HG03565 (cell line): ENCODE measurements around the gene PPARA.

Source experiments
- ATAC-seq: cut with Tn5 transposase; IDR thresholded peaks from one replicate; pipeline ENCODE4 v1.9.1; 2021; ENCODE audit warnings: mild to moderate bottlenecking, moderate library complexity; ENCODE audit not compliant: unreplicated experiment

PPARA gene

DNA sequence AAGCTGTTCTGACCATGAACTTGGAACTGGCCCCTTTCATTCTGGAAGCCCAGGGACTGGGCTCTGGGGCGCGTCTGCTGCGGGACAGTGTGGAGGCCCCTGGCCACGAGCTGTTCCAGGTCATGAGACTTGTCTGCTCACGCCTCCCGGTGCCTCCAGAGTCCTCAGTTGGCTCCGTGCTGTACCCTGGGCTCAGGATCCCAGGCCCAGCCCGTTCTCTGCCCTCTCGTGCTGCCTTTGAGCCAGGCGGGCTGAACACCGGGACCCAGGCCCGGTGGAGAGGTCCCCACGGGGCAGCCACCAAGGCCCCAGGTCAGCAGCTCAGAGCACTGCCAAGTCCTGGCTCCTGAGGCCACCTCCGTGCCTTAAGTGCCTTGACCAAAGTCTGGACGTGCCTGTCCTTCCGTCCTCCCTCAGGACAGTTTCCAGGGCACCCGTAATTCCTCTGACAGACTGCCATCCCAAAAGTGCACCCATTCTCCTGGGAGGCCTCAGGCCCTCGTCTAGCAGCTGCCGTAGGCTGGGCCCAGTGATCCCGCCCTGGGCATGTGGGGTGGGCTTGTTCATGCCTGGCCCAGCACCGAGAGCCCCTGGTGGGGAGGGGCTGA lies 36.3 kb upstream of the PPARA start:
- no peak for ATAC-seq

DNA sequence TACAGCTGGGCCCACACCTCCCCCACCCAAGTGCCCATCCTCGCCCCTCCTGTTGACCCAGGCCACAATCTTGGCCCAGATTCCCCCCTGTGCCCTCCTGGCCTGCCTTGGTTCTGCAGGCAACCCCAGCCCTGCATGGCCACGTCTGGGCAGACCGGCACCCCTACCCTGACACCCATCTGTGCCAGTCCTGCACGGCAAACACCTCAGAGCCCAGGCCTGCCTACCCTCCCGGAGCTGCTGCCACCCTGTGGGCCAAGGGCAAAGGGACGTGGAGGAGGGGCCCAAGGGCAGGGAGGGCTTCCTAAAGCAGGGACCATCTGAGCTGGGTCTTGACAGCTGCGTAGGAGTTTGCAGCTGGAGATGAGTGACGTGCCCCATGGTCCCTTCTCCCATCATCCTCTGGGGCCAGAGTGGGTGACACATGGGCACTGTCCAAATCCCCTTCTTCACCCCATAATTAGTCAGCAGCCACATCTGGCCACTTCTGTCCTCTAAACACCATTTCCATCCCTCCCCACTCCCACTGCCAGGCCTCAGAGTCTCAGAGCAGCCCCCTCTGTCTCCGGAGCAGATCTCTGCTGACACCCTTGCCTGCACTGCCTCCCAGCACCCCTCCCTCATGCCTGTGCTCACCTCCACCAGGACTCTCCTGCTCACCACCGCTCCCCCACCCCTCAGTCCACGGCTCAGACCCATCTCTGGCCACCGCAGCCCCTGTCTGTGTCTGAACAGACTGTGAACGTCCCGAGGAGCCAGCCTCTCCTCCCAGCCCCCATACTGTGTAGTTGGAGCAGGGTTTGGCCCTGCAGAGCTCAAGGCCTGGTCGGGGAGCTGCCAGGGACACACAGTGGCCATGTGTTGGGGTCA lies 35.6 kb upstream of the PPARA start:
- ATAC-seq: no peak

DNA sequence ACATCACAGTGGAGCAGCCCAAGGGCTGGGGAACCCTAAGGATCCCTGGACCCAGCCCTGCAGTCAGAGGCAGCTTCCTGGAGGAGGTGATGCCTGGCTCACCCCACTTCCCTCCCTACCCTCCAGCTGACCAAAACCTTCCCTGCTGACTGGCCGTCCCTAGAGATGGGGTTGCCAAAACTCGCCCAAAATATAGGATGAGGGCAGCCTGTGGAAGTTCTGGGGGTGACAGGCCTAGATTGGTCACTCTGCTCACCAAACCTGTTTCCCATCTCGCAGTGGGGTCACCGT lies 35.0 kb upstream of the PPARA start:
- ATAC-seq: no peak

DNA sequence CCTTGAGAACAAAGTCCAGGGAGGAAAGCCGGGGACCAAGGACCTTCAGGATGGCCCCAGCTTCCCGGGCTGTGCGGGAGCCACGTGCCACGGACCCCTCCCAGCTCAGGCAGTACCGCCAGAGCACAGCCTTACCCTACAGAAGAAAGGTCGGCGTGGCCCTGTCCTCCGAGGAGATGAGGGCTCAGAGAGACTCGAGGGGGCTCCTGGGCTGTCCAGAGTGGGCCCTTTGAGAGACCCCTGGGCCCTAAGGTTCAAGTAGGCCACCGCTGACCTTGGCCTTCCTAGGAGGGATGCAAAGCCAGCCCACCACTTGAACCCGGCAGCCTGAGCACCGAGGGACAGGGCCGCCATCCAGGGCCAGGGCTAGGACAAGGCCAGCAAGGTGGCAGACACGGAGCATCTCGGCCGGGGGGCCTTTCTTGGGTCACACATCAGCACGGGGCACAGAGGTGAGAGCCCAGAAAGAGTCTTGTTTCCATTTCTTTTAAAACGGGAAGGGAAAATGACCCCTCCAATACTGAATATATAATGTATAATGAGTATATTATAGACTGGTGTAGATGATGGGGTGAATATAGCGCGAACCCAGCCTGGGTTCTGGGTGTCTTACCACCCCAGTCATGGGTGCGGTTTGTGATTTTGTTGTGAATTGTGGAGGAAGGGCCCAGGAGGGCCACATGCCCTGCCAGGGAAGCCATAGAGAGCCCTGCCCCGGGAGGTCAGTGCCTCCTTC lies 34.4 kb upstream of the PPARA start:
- no peak for ATAC-seq

DNA sequence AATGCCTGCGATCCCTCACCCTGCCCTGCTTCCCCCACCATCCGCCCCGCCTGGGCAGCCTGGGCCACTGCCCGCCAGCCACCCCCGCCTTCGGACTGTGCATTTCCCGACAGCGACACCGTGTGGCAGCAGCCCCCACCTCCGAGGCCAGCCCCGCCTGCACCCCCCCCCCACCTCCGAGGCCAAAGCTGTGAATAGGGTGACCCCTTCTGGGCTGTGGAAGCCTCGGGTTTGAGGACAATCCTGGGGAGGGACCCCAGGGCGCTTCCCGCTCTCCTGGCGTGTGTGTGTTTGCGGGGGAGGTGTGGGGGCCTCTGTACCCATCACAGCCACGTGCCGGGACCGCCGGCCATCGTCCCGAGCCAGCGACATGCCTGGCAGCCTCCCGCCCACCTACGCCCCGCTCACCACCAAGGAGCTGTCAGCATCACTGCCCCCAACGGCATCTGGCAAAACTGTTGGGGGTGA lies 33.8 kb upstream of the PPARA start:
- no peak for ATAC-seq

DNA sequence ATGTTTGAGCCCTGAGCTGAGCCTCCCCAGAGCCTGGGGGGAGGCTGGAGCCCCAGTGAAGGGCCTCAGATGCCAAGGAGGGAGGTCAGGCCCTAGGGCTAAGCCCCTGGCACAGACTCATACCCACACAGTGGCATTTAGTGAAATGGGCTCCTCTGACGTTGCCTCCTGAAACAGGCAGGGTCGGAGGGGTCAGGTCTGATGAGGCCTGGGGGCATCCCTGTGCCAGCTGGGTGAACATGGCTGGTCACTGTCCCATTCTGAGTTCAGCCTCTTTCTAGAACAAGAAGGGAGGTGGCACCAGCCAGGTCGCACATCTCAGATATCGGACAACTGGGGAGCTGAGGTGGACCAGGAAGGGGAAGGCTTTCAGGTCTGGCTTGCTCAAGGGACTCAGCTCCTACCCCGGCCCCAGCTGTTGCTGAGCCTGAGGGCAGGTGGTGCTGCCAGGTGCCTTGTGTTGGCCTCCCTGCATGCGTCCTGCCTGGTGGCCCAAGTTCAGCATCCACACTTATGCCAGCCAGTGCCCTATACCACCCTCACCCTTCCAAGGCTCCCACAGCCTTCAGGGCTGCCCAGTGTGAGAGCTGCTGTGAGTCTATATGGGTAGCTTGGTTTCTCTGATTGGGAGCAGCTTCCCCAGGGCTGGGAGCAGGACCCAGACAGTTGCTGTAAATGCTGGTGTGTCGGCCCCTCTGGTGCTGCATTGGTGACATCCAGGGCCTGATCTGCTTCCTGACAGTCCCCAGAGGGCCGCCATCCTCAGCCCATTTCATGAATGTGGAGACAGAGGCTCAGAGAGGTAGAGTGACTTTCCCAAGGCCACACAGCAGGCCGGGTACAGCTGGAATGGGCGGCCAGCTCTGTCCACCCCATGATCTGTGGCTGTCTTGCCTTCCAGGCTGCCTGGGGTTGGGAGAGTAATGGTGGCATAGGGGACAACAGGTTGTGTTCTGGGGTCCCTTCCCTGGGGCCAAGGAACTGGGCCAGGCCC lies 32.8 kb upstream of the PPARA start:
- no peak for ATAC-seq

DNA sequence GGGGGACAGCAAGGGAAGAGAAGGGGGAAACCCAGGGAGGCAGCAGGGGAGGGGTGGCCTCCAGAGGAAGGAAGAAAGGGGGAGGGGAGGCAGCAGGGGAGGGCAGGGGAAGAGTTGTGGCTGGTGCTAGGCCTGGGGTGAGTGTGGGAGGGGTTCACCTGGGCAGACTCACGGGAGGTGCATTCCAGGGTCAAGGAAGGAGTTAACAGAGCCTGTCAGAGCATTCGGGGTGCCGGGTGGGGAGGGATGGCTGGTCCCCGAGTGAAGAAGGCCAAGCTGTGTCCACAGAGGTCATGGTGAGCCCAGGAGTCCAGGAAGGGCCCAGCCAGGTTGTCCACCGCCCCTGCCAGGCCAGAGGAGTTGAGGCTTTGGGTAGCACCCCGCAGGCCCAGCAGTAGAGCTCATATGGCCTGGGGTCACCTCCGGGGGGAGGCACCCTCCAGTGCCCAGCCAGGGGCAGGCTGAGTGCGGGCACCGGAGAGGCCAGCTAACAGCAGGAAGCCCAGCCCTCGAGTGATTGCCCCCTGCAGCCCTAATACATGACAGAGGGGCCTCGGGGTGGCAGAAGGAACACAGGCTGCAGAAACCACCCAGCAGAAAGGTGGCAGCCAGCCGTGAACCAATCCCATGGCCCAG lies 31.1 kb upstream of the PPARA start:
- no peak for ATAC-seq

DNA sequence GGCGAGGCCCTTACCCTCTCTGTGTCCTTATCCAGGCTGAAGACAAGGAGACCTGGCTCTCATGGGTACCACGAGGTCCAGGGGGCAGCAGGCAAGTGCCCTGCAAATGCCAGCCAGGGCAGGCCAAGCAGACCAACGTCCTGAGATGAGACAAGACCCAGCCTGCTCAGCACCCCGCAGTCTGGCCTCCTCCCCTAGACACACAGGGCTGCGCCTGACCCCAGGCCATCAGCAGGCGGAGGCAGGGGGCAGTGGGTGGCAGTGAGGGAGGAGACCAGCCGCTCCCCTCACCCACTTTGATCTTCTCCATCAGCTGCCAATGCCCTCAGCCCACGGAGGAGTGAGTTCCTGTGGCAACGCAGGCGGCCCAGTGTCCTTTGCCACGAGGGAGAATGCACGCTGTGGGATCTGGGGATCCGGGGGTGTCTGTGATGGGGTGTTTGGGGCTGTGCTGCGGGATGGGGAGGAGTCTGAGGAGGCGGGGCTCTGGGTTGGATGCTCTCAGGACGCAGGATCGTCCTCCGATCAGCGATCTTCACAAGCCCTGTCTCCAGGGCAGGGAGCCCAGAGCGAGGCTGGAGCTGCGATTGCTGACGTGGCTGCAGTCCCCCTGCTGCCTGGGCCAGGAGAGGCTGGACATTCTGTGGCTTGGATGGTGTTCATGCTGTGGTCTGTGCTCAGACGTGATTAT lies 30.5 kb upstream of the PPARA start:
- no peak for ATAC-seq

DNA sequence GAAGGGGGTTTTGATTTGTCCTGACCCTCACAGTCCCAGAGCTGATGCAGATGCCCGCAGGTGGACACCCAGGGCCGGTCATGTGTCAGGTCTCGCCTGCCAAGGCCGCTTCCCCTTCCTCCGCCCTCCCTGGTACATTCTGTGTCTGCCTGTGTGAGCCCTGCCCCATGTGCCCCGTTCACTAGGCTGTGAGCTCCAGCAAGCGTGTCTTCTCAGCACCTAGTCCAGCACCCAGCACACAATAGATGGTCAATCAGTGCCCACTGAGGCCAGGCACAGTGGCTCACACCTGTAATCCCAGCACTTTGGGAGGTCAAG lies 29.9 kb upstream of the PPARA start:
- ATAC-seq: no peak

DNA sequence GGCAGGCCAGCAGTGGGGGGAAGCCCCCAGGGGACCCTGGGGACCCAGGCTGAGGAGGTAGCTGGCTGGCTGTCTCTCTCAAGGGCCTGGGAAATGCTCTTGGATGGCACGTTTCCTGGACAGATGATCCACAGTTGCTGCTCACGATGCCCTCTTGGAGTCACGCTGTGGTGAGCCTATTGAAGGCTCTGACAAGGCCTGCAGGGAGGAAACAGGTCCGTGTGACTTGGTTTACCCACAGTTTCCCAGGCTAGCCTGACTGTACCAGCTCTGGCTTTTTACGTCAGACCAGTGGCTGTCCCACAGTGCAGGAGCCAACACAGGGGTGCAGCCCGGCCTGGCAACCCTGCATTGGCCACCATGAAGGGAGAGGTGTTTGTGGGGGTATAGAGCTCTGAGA lies 29.2 kb upstream of the PPARA start:
- no peak for ATAC-seq

DNA sequence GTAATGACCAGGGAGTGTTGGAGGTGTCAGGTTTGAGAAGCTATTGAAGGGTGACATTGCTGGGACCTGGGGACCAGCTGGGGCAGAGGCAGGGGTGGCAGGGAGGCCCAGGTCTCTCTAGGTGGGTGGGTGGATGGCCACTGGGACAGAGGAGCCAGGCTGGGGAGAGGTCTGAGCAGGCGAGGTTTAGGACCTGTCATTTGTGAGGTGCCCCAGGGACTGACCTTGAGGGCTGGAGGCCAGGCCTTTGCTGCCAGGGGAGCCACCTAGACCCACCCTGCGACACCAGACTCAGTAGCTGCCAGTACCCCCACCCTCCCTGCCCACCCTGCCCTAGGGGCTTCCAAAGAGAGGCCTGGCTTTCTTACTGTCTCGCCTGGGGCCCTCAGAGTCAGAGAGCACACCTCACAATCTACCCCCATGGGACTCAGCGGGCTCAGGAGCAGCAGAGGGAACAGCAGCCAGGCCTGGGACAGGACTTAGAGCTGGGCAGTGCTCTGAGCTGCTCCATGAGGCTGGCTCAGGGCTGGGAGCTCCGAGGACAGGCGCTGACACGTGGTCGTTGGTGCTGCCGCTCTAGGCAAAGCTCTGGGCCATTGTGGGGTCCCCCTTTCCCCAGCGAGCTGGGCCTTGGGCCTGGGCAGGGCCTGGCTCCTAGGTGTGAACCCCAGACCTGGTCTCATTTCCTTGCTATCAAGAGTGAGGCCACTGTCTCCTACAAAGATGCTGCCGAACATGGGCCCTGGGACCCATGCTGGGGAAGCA lies 28.6 kb upstream of the PPARA start:
- no peak for ATAC-seq

DNA sequence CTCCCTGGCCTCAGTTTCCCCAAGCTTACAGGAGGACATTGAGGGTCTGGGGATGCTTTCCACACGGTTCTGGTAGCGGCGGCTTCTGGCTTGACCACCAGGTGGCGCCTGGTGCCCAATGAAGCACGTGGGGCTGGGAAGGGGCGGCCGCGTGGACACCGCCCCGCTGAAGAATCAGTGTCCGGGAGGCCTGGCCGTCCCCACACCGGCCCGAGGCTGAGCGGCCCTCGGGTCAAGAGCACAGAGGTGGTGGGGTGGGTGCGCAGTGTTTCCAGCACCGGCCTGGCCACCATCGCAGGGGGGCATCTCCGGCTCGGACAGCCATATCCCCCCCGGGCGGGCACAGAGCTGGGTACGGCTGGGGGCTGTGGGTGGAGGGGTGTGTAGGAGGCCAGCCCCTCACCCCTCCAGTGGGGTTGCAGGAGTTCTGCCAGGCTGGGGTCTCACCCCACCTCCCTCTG lies 27.8 kb upstream of the PPARA start:
- no peak for ATAC-seq

DNA sequence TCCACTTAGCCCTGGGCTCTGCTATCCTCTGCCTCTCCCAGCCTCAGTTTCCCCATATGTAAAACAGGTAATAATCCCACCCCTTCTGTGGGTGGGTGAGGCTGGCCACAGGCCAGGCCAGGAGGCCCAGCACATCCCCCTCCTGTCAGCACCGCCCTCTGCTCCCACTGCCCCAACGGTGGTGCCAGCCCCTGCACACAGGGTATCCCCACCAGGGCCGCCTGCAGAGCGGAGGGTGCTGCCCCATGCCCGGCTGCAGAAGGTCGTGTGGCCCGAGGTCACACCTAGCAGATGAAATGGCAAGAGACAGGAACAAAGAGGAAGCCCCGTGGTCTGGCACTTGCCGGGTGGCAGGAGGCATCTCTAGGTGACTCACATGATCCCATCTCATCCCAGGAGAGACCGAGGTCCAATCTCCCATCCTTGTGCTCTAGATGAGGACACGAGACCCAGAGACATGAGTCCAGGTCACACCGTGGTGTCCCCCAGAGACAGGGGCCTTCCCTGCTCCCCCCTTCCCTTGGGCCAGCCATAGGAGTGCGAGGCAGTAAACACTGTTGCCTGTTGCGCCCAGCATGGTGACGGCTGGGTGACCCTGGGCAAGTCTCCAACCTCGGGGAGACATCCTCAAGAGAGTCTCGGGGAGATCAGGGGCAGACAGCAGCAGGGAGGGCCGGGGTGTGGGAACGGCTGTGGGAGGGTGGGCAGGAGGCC lies 27.2 kb upstream of the PPARA start:
- no peak for ATAC-seq

DNA sequence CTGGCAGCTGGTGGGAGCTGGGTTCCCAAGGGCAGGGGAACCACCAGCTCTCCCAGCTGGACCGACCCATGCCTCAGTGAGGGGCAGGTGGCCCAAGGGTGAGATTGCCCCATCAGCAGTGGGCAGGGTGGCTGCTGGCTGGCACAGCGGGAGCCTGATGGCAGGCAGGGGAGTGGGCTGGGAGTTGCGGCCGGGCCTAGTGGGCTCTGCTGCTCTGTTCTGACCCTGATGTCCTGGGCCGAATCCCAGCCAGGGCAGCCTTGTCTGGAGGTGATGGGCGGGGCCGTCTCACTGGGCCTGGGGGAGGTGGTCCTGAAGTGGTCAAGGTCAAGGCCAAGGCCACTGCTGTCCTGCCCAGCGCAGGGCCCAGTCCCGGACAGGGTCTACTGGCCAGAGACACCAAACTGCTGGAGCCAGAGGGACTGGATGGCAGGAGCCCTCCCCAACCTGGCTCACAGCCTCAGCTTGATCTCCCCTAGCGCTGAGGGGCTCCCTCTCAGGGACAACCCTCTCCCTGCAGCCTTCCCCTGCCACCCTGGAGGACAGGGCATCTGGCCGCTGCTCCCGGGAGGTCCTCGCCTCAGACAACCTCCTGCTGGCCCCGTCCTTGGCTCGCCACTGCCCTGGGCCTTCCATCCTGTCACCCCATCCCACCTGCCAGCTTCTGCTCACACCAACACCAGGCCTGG lies 26.5 kb upstream of the PPARA start:
- no peak for ATAC-seq

DNA sequence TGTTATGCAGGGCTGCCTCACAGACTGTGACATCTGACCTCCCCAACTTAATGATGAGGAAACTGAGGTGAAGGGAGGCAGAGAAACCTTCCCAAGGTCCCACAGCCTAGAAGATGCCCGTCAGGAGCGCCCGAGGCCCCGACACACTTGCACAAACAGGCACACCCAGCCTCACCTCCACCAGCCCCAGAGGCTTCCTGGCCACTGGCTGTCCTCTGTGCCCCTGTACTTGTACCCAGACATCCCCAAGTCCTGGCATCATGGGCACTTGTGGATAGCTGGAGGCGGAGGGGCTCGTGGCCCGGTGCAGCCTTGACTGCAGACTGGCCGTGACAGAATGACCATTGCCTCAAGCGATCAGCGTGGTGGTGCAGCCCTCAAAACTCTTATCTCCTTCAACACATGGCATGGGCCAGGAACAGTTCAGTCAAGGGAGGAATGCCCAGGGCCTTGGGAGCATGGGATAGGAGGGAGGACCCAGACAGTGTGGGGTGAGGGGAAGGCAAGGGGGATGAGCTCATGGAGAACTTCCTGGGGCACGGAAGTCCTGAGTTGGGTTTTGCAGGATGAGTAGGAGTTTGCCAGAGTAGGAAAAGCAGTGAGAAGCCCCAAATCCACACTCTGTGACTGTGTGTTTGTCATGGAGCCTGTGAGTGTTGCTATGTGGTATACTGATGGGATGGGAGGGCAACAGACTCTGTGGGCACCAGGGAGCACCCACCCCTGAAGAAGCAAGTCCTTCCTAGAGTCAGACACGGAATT lies 25.8 kb upstream of the PPARA start:
- ATAC-seq: no peak

DNA sequence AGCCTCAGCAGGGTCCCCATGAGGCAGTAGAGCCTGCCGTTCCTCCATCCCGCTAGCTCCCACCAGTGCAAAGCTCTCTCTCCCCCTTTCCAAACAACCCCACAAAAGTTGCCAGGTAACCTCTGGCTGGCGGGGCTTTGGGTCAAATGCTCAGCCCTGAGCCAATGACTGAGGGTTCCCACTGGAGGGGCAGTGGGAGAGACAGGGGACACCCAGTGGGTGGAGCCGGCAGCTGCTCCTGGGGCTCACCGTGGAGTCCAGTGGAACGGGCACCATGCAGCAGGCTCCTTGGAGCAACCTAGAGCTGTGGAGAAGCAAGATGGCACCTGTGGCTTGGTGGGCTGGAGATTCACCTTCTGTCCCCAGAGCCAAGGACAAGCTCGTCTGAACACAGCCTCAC lies 25.0 kb upstream of the PPARA start:
- no peak for ATAC-seq
